H9 (cell line): ENCODE results near the gene ADARB2. TPM values are rescaled to one million over a fixed set of nuclear protein-coding genes. Genes with fewer than 3 reads are reported as not detected.
A peak's percentile ranks its signal among the peaks of the same experiment; 100 is the strongest.

Source experiments
- DNase-seq: peaks from one replicate; pipeline ENCODE4 v3.0.0-alpha.2; 2017
- H2AFZ ChIP-seq: one replicate; pipeline ENCODE4 v1.6.1; 2013; ENCODE audit warnings: mild to moderate bottlenecking, low read length, control low read depth, moderate library complexity
- H2AK5ac ChIP-seq: 2 replicates; pipeline ENCODE4 v1.6.1; 2013; ENCODE audit warnings: low read length, control low read depth, mixed read lengths; ENCODE audit not compliant: insufficient read length
- H2BK120ac ChIP-seq: one replicate; pipeline ENCODE4 v1.6.1; 2013; ENCODE audit warnings: low read depth, mild to moderate bottlenecking, low read length, control low read depth, inconsistent platforms; ENCODE audit not compliant: poor library complexity, severe bottlenecking
- H2BK12ac ChIP-seq: 2 replicates; pipeline ENCODE4 v1.6.1; 2013; ENCODE audit warnings: low read length, control low read depth, mixed read lengths, low read depth; ENCODE audit not compliant: insufficient read length
- H2BK15ac ChIP-seq: 2 replicates; pipeline ENCODE4 v1.6.1; 2013; ENCODE audit warnings: low read depth, low read length, control low read depth
- H2BK20ac ChIP-seq: one replicate; pipeline ENCODE4 v1.6.1; 2013; ENCODE audit warnings: low read depth, mild to moderate bottlenecking, low read length, control low read depth, inconsistent platforms; ENCODE audit not compliant: poor library complexity, severe bottlenecking
- H2BK5ac ChIP-seq: 2 replicates; pipeline ENCODE4 v1.6.1; 2013; ENCODE audit warnings: low read length, control low read depth, mixed read lengths; ENCODE audit not compliant: insufficient read length
- H3K14ac ChIP-seq: 2 replicates; pipeline ENCODE4 v1.6.1; 2013; ENCODE audit warnings: low read length, control low read depth; ENCODE audit not compliant: insufficient read depth
- H3K18ac ChIP-seq: 2 replicates; pipeline ENCODE4 v1.6.1; 2013; ENCODE audit warnings: low read depth, mild to moderate bottlenecking, mixed read lengths, low read length, control low read depth; ENCODE audit not compliant: insufficient read length
- H3K23ac ChIP-seq: 2 replicates; pipeline ENCODE4 v1.6.1; 2013; ENCODE audit warnings: low read length, control low read depth, mixed read lengths, low read depth; ENCODE audit not compliant: insufficient read length
- H3K23me2 ChIP-seq: 2 replicates; pipeline ENCODE4 v1.6.1; 2013; ENCODE audit warnings: low read depth, mild to moderate bottlenecking, mixed read lengths, low read length, control low read depth; ENCODE audit not compliant: insufficient read length, poor library complexity, severe bottlenecking
- H3K27ac ChIP-seq: 2 replicates; pipeline ENCODE4 v1.5.1; 2013; ENCODE audit warnings: low read length, control low read depth, mixed read lengths, low read depth; ENCODE audit not compliant: insufficient read length
- H3K27me3 ChIP-seq: 2 replicates; pipeline ENCODE4 v1.6.1; 2013; ENCODE audit warnings: low read length, control low read depth, inconsistent platforms; ENCODE audit not compliant: insufficient read depth
- H3K4ac ChIP-seq: 2 replicates; pipeline ENCODE4 v1.6.1; 2013; ENCODE audit warnings: low read depth, mild to moderate bottlenecking, control low read depth, inconsistent platforms, low read length, moderate library complexity
- H3K4me1 ChIP-seq: 2 replicates; pipeline ENCODE4 v1.6.1; 2013; ENCODE audit warnings: low read length, control low read depth, inconsistent platforms; ENCODE audit not compliant: insufficient read depth
- H3K4me2 ChIP-seq: 2 replicates; pipeline ENCODE4 v1.6.1; 2013; ENCODE audit warnings: low read length, control low read depth, mixed read lengths; ENCODE audit not compliant: insufficient read length, insufficient read depth
- H3K56ac ChIP-seq: 2 replicates; pipeline ENCODE4 v1.6.1; 2013; ENCODE audit warnings: low read depth, mild to moderate bottlenecking, mixed read lengths, low read length, control low read depth; ENCODE audit not compliant: insufficient read length
- H3K79me1 ChIP-seq: 2 replicates; pipeline ENCODE4 v1.6.1; 2013; ENCODE audit warnings: low read depth, mild to moderate bottlenecking, moderate library complexity, low read length, control low read depth, inconsistent platforms; ENCODE audit not compliant: insufficient read depth, poor library complexity, severe bottlenecking
- H3K79me2 ChIP-seq: 2 replicates; pipeline ENCODE4 v1.6.1; 2013; ENCODE audit warnings: low read length, control low read depth, inconsistent platforms; ENCODE audit not compliant: insufficient read depth
- H3K9ac ChIP-seq: 2 replicates; pipeline ENCODE4 v1.6.1; 2013; ENCODE audit warnings: low read length, control low read depth, mixed read lengths; ENCODE audit not compliant: insufficient read length; ENCODE audit errors: extremely low read depth
- H3K9me3 ChIP-seq: one replicate; pipeline ENCODE4 v1.6.1; 2013; ENCODE audit warnings: low read depth, low read length, inconsistent platforms; ENCODE audit not compliant: control insufficient read depth
- H3T11ph ChIP-seq: one replicate; pipeline ENCODE4 v1.6.1; 2013; ENCODE audit warnings: mild to moderate bottlenecking, low read length, control low read depth, inconsistent platforms
- H4K20me1 ChIP-seq: one replicate; pipeline ENCODE4 v1.6.1; 2013; ENCODE audit not compliant: control insufficient read depth, insufficient read length, insufficient read depth
- H4K5ac ChIP-seq: 2 replicates; pipeline ENCODE4 v1.6.1; 2013; ENCODE audit warnings: low read depth, mild to moderate bottlenecking, mixed read lengths, low read length, control low read depth; ENCODE audit not compliant: insufficient read length
- H4K8ac ChIP-seq: replicated peaks from 2 replicates; pipeline ENCODE4 v1.6.1; 2013; ENCODE audit warnings: low read length, control low read depth, mixed read lengths, low read depth; ENCODE audit not compliant: insufficient read length
- H4K91ac ChIP-seq: 2 replicates; pipeline ENCODE4 v1.6.1; 2013; ENCODE audit warnings: low read depth, mild to moderate bottlenecking, moderate library complexity, mixed read lengths, low read length, control low read depth; ENCODE audit not compliant: insufficient read length
- H3K27ac Mint-ChIP-seq, 3 experiments: 2 replicates in 2 of 3; 3 replicates in 1 of 3; pipeline ENCODE4 v1.8.0; 2020 to 2021; ENCODE audit warnings: mixed read lengths in 3 of 3, mild to moderate bottlenecking in 1 of 3, moderate library complexity in 1 of 3
- H3K27me3 Mint-ChIP-seq: 2 replicates; pipeline ENCODE4 v1.8.0; 2021; ENCODE audit warnings: low read depth, mild to moderate bottlenecking, moderate library complexity, mixed read lengths
- H3K36me3 Mint-ChIP-seq, 3 experiments: 2 replicates in 2 of 3; 3 replicates in 1 of 3; pipeline ENCODE4 v1.8.0; 2020 to 2021; ENCODE audit warnings: low read depth in 3 of 3, mixed read lengths in 3 of 3; ENCODE audit not compliant: insufficient read depth in 1 of 3
- H3K4me1 Mint-ChIP-seq, 2 experiments: 2 replicates each; pipeline ENCODE4 v1.8.0; 2020; ENCODE audit warnings: mixed read lengths in 2 of 2
- H3K4me3 Mint-ChIP-seq, 2 experiments: 2 replicates in 1 of 2; 3 replicates in 1 of 2; pipeline ENCODE4 v1.8.0; 2020 to 2021; ENCODE audit warnings: mild to moderate bottlenecking in 2 of 2, mixed read lengths in 2 of 2, moderate library complexity in 1 of 2
- H3K9me3 Mint-ChIP-seq, 2 experiments: 2 replicates in 1 of 2; 3 replicates in 1 of 2; pipeline ENCODE4 v1.8.0; 2020; ENCODE audit warnings: mild to moderate bottlenecking in 2 of 2, mixed read lengths in 2 of 2, moderate library complexity in 1 of 2
- CTCF ChIP-seq: fragments of 200-600 bp; sonication (generic); conservative IDR thresholded peaks from 3 replicates; pipeline ENCODE4 v1.8.0; 2021; ENCODE audit warnings: antibody characterized with exemption, mild to moderate bottlenecking
- WGBS: extraction: QIAGEN DNeasy Blood & Tissue Kit; methylation state at CpG from one replicate; pipeline ENCODE4 v1.1.7; 2013; ENCODE audit warnings: missing lambda C conversion rate, low lambda C conversion rate, mixed read lengths; ENCODE audit not compliant: insufficient read length; ENCODE audit errors: extremely low coverage; 5-methylcytosine and 5-hydroxymethylcytosine counted together
- total RNA-seq: library from RNA; stranded (reverse); gene quantifications from 2 replicates; pipeline ENCODE4 v1.2.1, GENCODE V29; 2021

Gene ADARB2
- total RNA-seq, 1 experiment from 2014 or later, result 0.87 TPM

- H3K4me1 Mint-ChIP-seq, result peaks cover 38 to 41% of the 10 kb centered on the region in 2 experiments
These were observed 359.5 kb downstream of the ADARB2 start for GRCh38 chr10:1377740-1378397.

More at GRCh38 chr10:1377740-1378397, 359.5 kb downstream of the ADARB2 start:
- Histone ChIP-seq H3K4me1 (peaks cover 3% of the 10 kb centered on the region; the same call in 1 of the 2 replicates), H3K18ac (no peak overlapping the region), H4K8ac (no peak overlapping the region), H2AFZ (no peak overlapping the region), H2AK5ac (no peak overlapping the region), H3K9ac (no peak overlapping the region), H2BK5ac (no peak overlapping the region), H4K91ac (no peak overlapping the region), H4K5ac (no peak overlapping the region), H3K79me1 (no peaks in the 10 kb centered on the region), H3K14ac (no peak overlapping the region), H3K9me3 (no peaks in the 10 kb centered on the region), H4K20me1 (no peaks in the 10 kb centered on the region), H3T11ph (no peak overlapping the region), H3K79me2 (no peaks in the 10 kb centered on the region; the same call in 1 of the 2 replicates), H3K56ac (no peak overlapping the region), H3K27ac (no peak overlapping the region), H2BK12ac (no peak overlapping the region), H2BK15ac (no peak overlapping the region), H3K4me2 (no peak overlapping the region), H3K4ac (no peak overlapping the region), H2BK120ac (no peak overlapping the region), H2BK20ac (no peak overlapping the region), H3K23ac (no peak overlapping the region), H3K27me3 (no peaks in the 10 kb centered on the region), H3K23me2 (no peaks in the 10 kb centered on the region)
- no CpG with 5 or more reads among the region's 14 CpGs for WGBS
- Mint-ChIP-seq H3K27me3 (peaks cover 2% of the 10 kb centered on the region), H3K9me3 (peaks cover 2 to 4% of the 10 kb centered on the region in 2 experiments; a peak in 3 of 5 replicates), H3K4me3 (no peak overlapping the region), H3K27ac (peak overlapping the region in 1 of 3 experiments; percentile 82; a peak in 2 of 7 replicates), H3K36me3 (peaks cover 0 to 2% (median 0%) of the 10 kb centered on the region in 3 experiments; a peak in 1 of 7 replicates)
- no peak for DNase-seq
- TF ChIP-seq CTCF, result no peak
